ENCODE measurements around the gene CENPP. TPM values are rescaled to one million over a fixed set of nuclear protein-coding genes. Genes with fewer than 3 reads are reported as not detected.
A peak's percentile ranks its signal among the peaks of the same experiment; 100 is the strongest.

CENPP gene
- total and polyA plus RNA-seq, 3 experiments from 2014 or later: 2.5 to 20.9 (median 19.5) TPM

GRCh38 chr9:92522983-92523970 is 197.5 kb downstream of the CENPP start:
- Histone ChIP-seq H3K27me3 (ENCODE audit: insufficient read depth, low read length, poor library complexity, severe bottlenecking) (no peaks in the 10 kb centered on the region), H3K4me3 (ENCODE audit: low read length) (no peak overlapping the region), H3K4me1 (ENCODE audit: insufficient read depth, low read length) (no peaks in the 10 kb centered on the region), H3K36me3 (ENCODE audit: insufficient read depth, low read length) (no peaks in the 10 kb centered on the region), H3K9me3 (ENCODE audit: low read length) (no peaks in the 10 kb centered on the region), H3K27ac (ENCODE audit: low read depth, low read length) (no peak overlapping the region)
- H3K27me3 Mint-ChIP-seq: no peaks in the 10 kb centered on the region
- ChIA-PET POLR2A (no interaction called here), CTCF (no interaction called here)
- H3K4me3 Mint-ChIP-seq: no peak overlapping the region
- H3K36me3 Mint-ChIP-seq: peaks cover 0 to 4% (median 0%) of the 10 kb centered on the region in 3 donors
- no peak for DNase-seq
- no peak overlapping the region for H3K27ac Mint-ChIP-seq
- no peaks in the 10 kb centered on the region for H3K9me3 Mint-ChIP-seq
- no peaks in the 10 kb centered on the region for H3K4me1 Mint-ChIP-seq

DNA sequence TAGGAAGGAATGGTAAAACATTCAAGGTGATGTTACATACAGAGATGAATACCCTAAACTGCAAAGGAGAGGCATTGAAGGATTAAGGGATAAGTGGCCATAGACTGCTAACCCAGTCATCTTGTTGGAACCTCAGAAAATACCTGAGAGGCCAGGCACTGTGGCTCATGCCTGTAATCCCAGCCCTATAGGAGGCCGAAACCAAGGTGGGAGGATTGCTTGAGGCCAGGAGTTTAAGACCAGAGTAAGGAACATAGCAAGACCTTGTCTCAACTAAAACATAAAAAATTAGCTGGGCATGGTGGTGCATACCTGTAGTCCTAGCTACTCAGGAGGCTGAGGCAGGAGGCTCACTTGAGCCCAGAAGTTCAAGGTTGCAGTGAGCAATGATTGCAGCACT is 199.1 kb downstream of the CENPP start:
- Mint-ChIP-seq H3K9me3 (no peaks in the 10 kb centered on the region), H3K27ac (peak overlapping the region in 1 of 8 donors; percentile 42), H3K4me1 (no peaks in the 10 kb centered on the region), H3K4me3 (no peak overlapping the region), H3K27me3 (no peaks in the 10 kb centered on the region), H3K36me3 (peaks cover 0 to under 1% (median 0%) of the 10 kb centered on the region in 3 donors)
- ChIA-PET CTCF (no interaction called here), POLR2A (no interaction called here)
- no peak for DNase-seq
- Histone ChIP-seq H3K9me3 (ENCODE audit: low read length) (no peaks in the 10 kb centered on the region), H3K4me1 (ENCODE audit: insufficient read depth, low read length) (no peaks in the 10 kb centered on the region), H3K36me3 (ENCODE audit: insufficient read depth, low read length) (no peaks in the 10 kb centered on the region), H3K4me3 (ENCODE audit: low read length) (no peak overlapping the region), H3K27ac (ENCODE audit: low read depth, low read length) (no peak overlapping the region), H3K27me3 (ENCODE audit: insufficient read depth, low read length, poor library complexity, severe bottlenecking) (no peaks in the 10 kb centered on the region)

GRCh38 chr9:92525306-92525705 is 199.6 kb downstream of the CENPP start:
- H3K27me3 ChIP-seq (ENCODE audit: insufficient read depth, low read length, poor library complexity, severe bottlenecking): no peaks in the 10 kb centered on the region
- no peak overlapping the region for H3K27ac ChIP-seq (ENCODE audit: low read depth, low read length)
- H3K4me3 ChIP-seq (ENCODE audit: low read length): no peak overlapping the region
- ChIA-PET POLR2A (no interaction called here), CTCF (no interaction called here)
- H3K4me1 ChIP-seq (ENCODE audit: insufficient read depth, low read length): no peaks in the 10 kb centered on the region
- DNase-seq: no peak
- H3K4me1 Mint-ChIP-seq: no peaks in the 10 kb centered on the region
- no peaks in the 10 kb centered on the region for H3K9me3 Mint-ChIP-seq
- no peaks in the 10 kb centered on the region for H3K36me3 Mint-ChIP-seq
- H3K27me3 Mint-ChIP-seq: no peaks in the 10 kb centered on the region
- H3K27ac Mint-ChIP-seq: no peak overlapping the region
- no peaks in the 10 kb centered on the region for H3K36me3 ChIP-seq (ENCODE audit: insufficient read depth, low read length)
- no peak overlapping the region for H3K4me3 Mint-ChIP-seq
- no peaks in the 10 kb centered on the region for H3K9me3 ChIP-seq (ENCODE audit: low read length)

DNA sequence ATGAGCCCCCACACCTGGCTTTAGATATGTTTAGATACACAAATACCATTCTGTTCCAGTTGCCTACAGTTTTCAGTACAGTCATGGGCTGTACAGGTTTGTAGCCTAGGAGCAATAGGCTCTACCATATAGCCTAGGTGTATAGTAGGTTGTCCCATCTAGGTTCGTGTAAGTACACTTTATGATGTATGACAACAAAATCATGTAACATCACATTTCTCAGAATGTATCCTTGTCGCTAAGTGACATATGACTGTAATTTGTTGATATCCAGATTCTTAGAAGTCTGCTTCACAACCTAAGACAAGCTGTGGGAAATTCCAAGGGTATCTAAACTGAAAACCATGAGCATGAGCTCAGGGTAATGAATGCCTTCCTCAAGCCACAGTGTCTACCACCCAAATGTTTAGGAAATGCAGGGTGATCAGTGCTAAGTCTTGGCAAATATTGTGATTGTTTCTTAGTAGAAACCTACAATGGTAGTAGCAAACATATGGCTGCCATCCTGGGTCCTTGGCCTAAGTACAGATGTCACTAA is 201.6 kb downstream of the CENPP start:
- CTCF ChIA-PET: no interaction called here
- H3K36me3 ChIP-seq (ENCODE audit: insufficient read depth, low read length): no peaks in the 10 kb centered on the region

GRCh38 chr9:92527832-92528521 is 202.2 kb downstream of the CENPP start:
- H3K4me1 Mint-ChIP-seq: no peaks in the 10 kb centered on the region
- no peak overlapping the region for H3K27ac ChIP-seq (ENCODE audit: low read depth, low read length)
- H3K9me3 Mint-ChIP-seq: peaks cover 0 to 2% (median 0%) of the 10 kb centered on the region in 5 donors
- ChIA-PET CTCF (no interaction called here), POLR2A (no interaction called here)
- no peaks in the 10 kb centered on the region for H3K9me3 ChIP-seq (ENCODE audit: low read length)
- no peaks in the 10 kb centered on the region for H3K27me3 Mint-ChIP-seq
- no peaks in the 10 kb centered on the region for H3K36me3 ChIP-seq (ENCODE audit: insufficient read depth, low read length)
- no peak for DNase-seq
- no peaks in the 10 kb centered on the region for H3K4me1 ChIP-seq (ENCODE audit: insufficient read depth, low read length)
- H3K27ac Mint-ChIP-seq: no peak overlapping the region
- no peak overlapping the region for H3K4me3 Mint-ChIP-seq
- no peak overlapping the region for H3K4me3 ChIP-seq (ENCODE audit: low read length)
- H3K27me3 ChIP-seq (ENCODE audit: insufficient read depth, low read length, poor library complexity, severe bottlenecking): no peaks in the 10 kb centered on the region
- peaks cover 0 to 6% (median 1%) of the 10 kb centered on the region in 3 donors for H3K36me3 Mint-ChIP-seq

More for the DNA sequence above, 201.6 kb downstream of the CENPP start:
- Mint-ChIP-seq H3K9me3 (peaks cover 0 to 1% (median 0%) of the 10 kb centered on the region in 5 donors), H3K27ac (no peak overlapping the region), H3K4me1 (no peaks in the 10 kb centered on the region), H3K4me3 (no peak overlapping the region), H3K36me3 (peaks cover 0 to 3% (median under 1%) of the 10 kb centered on the region in 3 donors), H3K27me3 (no peaks in the 10 kb centered on the region)
- POLR2A ChIA-PET: no interaction called here
- Histone ChIP-seq H3K4me3 (ENCODE audit: low read length) (no peak overlapping the region), H3K27me3 (ENCODE audit: insufficient read depth, low read length, poor library complexity, severe bottlenecking) (no peaks in the 10 kb centered on the region), H3K9me3 (ENCODE audit: low read length) (no peaks in the 10 kb centered on the region), H3K4me1 (ENCODE audit: insufficient read depth, low read length) (no peaks in the 10 kb centered on the region), H3K27ac (ENCODE audit: low read depth, low read length) (no peak overlapping the region)
- DNase-seq: no peak

- no peak overlapping the region for H3K27ac ChIP-seq (ENCODE audit: low read depth, low read length)
- POLR2A ChIA-PET: no interaction called here
- no peak overlapping the region for H3K4me3 Mint-ChIP-seq
- no peak overlapping the region for H3K27ac Mint-ChIP-seq
- no peaks in the 10 kb centered on the region for H3K4me1 Mint-ChIP-seq
- CTCF ChIA-PET: no interaction called here
- no peak for DNase-seq
- H3K27me3 ChIP-seq (ENCODE audit: insufficient read depth, low read length, poor library complexity, severe bottlenecking): no peaks in the 10 kb centered on the region
- H3K36me3 ChIP-seq (ENCODE audit: insufficient read depth, low read length): no peaks in the 10 kb centered on the region
- peaks cover 0 to 2% (median 0%) of the 10 kb centered on the region in 5 donors for H3K9me3 Mint-ChIP-seq
- no peaks in the 10 kb centered on the region for H3K4me1 ChIP-seq (ENCODE audit: insufficient read depth, low read length)
- no peaks in the 10 kb centered on the region for H3K27me3 Mint-ChIP-seq
- H3K4me3 ChIP-seq (ENCODE audit: low read length): no peak overlapping the region
- peaks cover 0 to 6% (median 1%) of the 10 kb centered on the region in 3 donors for H3K36me3 Mint-ChIP-seq
- no peaks in the 10 kb centered on the region for H3K9me3 ChIP-seq (ENCODE audit: low read length)
Measured at GRCh38 chr9:92528522-92528849, 202.7 kb downstream of the CENPP start.

- H3K27ac ChIP-seq (ENCODE audit: low read depth, low read length): no peak overlapping the region
- Mint-ChIP-seq H3K27ac (peak overlapping the region in 1 of 8 donors; percentile 26), H3K4me1 (no peaks in the 10 kb centered on the region), H3K27me3 (no peaks in the 10 kb centered on the region), H3K4me3 (no peak overlapping the region), H3K9me3 (peaks cover 0 to 2% (median 0%) of the 10 kb centered on the region in 5 donors), H3K36me3 (peaks cover 0 to 6% (median 1%) of the 10 kb centered on the region in 3 donors)
- H3K4me3 ChIP-seq (ENCODE audit: low read length): no peak overlapping the region
- H3K36me3 ChIP-seq (ENCODE audit: insufficient read depth, low read length): no peaks in the 10 kb centered on the region
- H3K27me3 ChIP-seq (ENCODE audit: insufficient read depth, low read length, poor library complexity, severe bottlenecking): no peaks in the 10 kb centered on the region
- no peak for DNase-seq
- H3K9me3 ChIP-seq (ENCODE audit: low read length): no peaks in the 10 kb centered on the region
- ChIA-PET CTCF (no interaction called here), POLR2A (no interaction called here)
- no peaks in the 10 kb centered on the region for H3K4me1 ChIP-seq (ENCODE audit: insufficient read depth, low read length)
Measured at GRCh38 chr9:92529124-92529523, 203.4 kb downstream of the CENPP start.

DNA sequence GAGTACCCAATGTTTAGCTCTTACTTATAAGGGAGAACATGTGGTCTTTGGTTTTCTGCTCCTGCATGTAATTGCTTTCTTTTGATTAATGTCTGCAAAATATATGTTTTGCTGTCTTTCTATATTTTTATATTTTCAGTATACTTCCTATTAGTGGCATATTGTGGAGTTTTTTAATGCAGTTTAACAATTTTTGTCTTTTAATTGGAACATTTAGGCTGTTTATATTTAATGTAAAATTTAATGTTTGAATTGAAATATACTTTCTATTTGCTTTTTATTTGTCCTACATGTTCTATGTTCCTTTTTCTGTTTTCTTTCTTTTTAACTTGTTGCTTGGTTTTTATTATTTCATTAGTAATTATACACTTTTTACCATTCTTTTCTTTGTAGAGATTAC is 205.1 kb downstream of the CENPP start:
- H3K36me3 ChIP-seq (ENCODE audit: insufficient read depth, low read length): no peaks in the 10 kb centered on the region
- H3K27ac ChIP-seq (ENCODE audit: low read depth, low read length): no peak overlapping the region
- H3K4me1 ChIP-seq (ENCODE audit: insufficient read depth, low read length): no peaks in the 10 kb centered on the region
- no peaks in the 10 kb centered on the region for H3K27me3 ChIP-seq (ENCODE audit: insufficient read depth, low read length, poor library complexity, severe bottlenecking)
- peaks cover 0 to 2% (median 0%) of the 10 kb centered on the region in 5 donors for H3K9me3 Mint-ChIP-seq
- H3K4me1 Mint-ChIP-seq: no peaks in the 10 kb centered on the region
- peaks cover 0 to 6% (median 3%) of the 10 kb centered on the region in 3 donors for H3K36me3 Mint-ChIP-seq
- no peaks in the 10 kb centered on the region for H3K27me3 Mint-ChIP-seq
- no peak overlapping the region for H3K27ac Mint-ChIP-seq
- DNase-seq: no peak
- POLR2A ChIA-PET: no interaction called here
- H3K4me3 Mint-ChIP-seq: no peak overlapping the region
- no peaks in the 10 kb centered on the region for H3K9me3 ChIP-seq (ENCODE audit: low read length)
- H3K4me3 ChIP-seq (ENCODE audit: low read length): no peak overlapping the region
- CTCF ChIA-PET: no interaction called here
